T47D (cell line): ENCODE measurements around the gene WBP4.
"Not testable (repeated sequence)": the region's sequence is repeated elsewhere in the genome, so short reads cannot be mapped to it uniquely, and the experiment has no call there.

Experiments used
- DNase-seq, 2 experiments: peaks; one replicate each; pipeline versions ENCODE4 v3.0.0 to v3.0.0-alpha.2; 2011 to 2012; ENCODE audit warnings: low read depth in 1 of 2, low spot score in 1 of 2
- JUND ChIP-seq: IDR thresholded peaks from 2 replicates; pipeline ENCODE4 v1.6.1; 2012; ENCODE audit warnings: low read depth
- in situ Hi-C: cut with HindIII; loops from 2 replicates; pipeline ENCODE4 v1.10.0; 2016; ENCODE audit warnings: low sequenced_read_pairs, low pct_unique_long_range_greater_than_20kb

Gene WBP4

GRCh38 chr13:41029629-41030028 is 31.7 kb upstream of the WBP4 start:
- no peak for TF ChIP-seq JUND
- in situ Hi-C loops: no loop called here
- DNase-seq: no peak

DNA sequence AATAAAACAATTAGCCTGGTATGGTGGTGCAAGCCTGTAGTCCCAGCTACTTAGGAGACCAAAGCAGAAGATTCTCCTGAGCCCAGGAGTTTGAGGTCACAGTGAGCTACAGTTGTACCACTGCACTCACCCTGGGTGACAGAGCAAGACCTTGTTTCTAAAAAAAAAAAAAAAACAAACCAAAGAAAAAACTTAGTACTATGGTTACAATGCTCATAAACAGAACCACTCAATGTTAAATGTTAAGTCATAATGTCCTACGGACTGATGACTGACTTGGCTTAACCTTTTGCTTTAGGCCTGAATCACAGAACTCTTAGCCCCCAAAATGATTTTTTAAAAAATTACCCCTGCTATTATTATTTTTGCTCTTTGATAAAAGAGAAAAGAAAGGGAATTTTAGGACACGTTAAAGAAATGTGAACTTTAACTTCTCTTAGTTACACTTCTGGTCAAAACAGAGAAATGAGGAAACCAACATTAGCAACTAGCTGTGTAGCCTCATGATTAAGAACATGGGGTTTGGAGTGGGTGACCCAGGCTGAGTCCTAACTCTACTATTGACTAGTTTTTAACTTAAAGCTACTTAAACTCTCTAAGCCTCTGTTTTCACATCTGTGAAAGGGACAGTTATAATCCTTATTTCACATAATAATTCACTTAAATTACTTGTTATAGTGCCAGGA is 28.5 kb upstream of the WBP4 start:
- in situ Hi-C loops: no loop called here
- DNase-seq: no peak
- TF ChIP-seq JUND: no peak

- no peak for DNase-seq
- no peak for TF ChIP-seq JUND
- in situ Hi-C loops: no loop called here
Observed at GRCh38 chr13:41034382-41034781, 26.9 kb upstream of the WBP4 start.

GRCh38 chr13:41034881-41035280 is 26.4 kb upstream of the WBP4 start:
- in situ Hi-C loops: no loop called here
- no peak for TF ChIP-seq JUND
- DNase-seq: no peak

- in situ Hi-C loops, DNase-seq: not testable (repeated sequence)
Observed at GRCh38 chr13:41036557-41036956, 24.8 kb upstream of the WBP4 start.

GRCh38 chr13:41039746-41040145 is 21.6 kb upstream of the WBP4 start:
- in situ Hi-C loops: no loop called here
- no peak for DNase-seq
- TF ChIP-seq JUND: no peak

DNA sequence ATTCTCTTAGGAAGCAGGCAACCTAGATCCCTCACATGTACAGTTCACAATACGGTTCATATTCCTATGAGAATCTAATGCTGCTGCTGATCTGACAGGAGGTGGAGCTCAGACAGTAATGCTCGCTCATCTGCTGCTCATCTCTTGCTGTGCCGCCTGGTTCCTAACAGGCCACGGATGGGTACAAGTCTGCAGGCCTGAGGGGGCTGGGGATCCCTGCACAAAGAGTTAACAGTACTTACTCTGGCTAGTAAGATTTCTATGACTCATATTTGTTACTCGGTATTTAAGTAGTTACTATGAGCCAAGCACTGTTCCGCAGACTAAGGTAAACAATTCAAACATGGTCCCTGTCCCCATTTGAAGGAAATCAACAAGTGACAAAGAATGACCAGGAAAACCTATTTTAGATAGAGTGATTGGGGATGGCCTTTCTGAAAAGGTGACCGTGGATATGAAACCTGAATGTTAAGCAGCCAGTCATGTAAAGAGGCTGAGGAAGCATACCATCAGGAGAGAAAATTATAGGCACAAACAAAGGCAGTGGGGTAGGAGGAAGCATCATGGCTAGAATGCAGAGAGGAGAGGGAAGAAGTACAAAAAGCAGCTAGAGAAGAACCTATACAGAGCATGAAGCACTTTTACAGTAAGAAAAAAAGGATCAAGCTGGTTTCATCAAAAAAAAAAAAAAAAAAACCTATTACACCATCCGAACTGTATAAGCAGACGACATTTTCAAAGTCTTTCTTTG is 20.6 kb upstream of the WBP4 start:
- no peak for DNase-seq
- in situ Hi-C loops: no loop called here
- no peak for TF ChIP-seq JUND

DNA sequence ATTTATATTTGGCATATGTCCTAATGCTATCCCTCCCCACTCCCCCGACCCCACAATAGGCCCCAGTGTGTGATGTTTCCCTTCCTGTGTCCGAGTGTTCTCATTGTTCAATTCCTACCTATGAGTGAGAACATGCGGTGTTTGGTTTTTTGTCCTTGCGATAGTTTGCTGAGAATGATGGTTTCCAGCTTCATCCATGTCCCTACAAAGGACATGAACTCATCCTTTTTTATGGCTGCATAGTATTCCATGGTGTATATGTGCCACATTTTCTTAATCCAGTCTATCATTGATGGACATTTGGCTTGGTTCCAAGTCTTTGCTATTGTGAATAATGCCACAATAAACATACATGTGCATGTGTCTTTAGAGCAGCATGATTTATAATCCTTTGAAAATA is 18.9 kb upstream of the WBP4 start:
- in situ Hi-C loops, DNase-seq: not testable (repeated sequence)

DNA sequence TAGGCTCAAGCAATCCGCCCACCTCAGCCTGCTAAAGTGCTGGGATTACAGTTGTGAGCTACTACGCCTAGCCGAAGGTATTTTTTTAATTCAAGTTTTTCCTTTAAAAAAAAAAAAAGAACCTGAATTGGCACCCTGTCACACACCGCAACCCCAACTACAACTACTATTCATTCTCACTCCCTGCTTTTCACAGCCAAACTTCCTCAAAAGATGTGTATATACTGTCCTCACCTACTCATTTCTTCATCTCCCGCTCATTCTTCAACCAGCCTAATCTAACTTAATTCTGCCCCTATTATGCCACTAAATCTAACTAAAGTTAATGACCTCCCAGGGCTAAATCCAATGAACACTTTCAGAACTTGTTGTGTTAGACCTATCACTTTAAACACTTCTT is 12.7 kb upstream of the WBP4 start:
- no peak for TF ChIP-seq JUND
- DNase-seq: no peak
- in situ Hi-C loops: no loop called here

DNA sequence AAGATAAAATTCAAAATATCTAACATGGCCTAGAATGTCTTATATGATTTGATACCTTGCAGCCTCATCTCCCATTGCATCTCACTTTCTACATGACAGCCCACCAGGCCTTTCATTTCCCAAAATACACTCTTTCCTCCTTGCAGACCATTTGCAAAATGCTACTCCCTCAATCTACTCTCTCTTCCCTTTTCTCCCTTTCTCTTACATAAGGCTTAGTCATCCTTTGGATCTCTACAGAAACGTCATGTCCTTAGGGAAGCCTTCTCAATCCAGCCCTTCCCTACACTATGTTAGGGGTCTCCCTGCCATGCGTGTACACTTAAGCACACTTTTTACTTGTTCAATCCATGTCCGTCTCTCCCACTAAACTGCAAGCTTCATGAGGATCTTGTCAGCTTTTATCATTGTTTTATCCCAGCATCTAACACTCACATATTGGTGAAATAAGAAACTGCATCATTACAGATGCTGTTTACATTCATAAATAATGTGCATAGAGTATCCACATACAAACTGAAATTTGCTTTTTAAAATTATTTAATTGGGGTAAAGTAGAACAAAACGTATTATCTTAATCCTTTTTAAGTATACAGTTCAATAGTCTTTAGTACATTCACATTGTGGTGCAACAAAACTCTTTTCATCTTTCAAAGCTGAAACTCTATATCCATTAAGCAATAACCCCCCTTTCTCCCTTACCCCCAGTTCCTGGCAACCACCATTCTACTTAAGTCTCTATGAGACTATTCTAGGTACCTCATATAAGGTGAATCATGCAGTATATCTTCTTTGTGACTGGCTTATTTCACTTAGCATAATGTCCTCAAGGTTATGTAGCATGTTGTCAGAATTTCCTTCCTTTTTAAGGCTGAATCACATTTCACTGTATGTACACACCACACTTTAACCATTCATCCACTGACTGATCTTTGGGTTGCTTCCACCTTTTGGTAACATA is 11.5 kb upstream of the WBP4 start:
- no peak for DNase-seq
- TF ChIP-seq JUND: no peak
- in situ Hi-C loops: no loop called here

DNA sequence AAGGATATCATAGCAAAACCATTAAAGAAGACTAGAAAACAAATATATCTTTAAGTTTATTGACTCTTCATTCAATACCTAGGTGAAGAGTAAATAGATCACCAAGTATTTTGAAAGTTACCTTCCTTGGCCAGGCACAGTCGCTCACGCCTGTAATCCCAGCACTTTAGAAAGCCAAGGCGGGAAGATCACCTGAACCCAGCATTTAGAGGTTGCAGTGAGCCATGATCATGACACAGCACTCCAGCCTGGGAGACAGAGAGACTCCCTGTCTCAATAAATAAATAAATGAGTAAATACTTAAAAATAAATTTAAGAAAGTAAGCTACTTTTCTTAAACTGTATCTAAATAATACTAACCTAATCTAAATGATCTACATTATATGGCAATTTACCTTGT is 8.9 kb upstream of the WBP4 start:
- TF ChIP-seq JUND: no peak
- no peak for DNase-seq
- in situ Hi-C loops: no loop called here

DNA sequence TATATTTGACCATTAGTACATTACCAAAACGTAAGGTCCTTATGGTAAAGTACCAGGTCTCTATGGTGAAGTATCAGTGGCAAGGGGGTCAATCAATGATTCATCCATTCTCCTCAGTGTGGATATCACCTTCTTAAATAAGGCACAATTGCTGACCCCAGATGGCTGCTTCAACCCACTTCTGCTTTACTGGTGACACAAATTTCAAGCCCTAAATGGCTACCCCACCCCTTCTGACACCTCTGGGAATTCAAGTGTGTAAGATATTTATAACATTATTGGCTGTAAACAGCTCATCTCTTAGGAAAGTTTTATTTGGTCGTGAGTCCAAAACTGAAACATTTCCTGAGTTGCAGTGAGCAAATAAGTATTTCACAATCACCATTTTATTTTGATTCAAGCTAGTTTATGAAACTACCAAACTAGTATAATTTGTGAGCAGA is 7.9 kb upstream of the WBP4 start:
- DNase-seq: no peak
- in situ Hi-C loops: no loop called here
- no peak for TF ChIP-seq JUND
